GM23338 (cell line): ENCODE data around the gene VWA3B. TPM values are rescaled to one million over a fixed set of nuclear protein-coding genes. Genes with fewer than 3 reads are reported as not detected.

Experiments used
- ATAC-seq: fragments of 200-7000 bp; cut with Tn5 transposase; 3 replicates; pipeline ENCODE4 v1.9.1; 2020
- DNase-seq: peaks from one replicate; pipeline ENCODE4 v3.0.0-alpha.2; 2015; ENCODE audit warnings: low spot score
- H2AFZ ChIP-seq: fragments of 200-600 bp; sonication (generic); 2 replicates; pipeline ENCODE4 v1.8.0; 2016; ENCODE audit warnings: antibody characterized with exemption, mild to moderate bottlenecking, moderate library complexity
- H3F3A ChIP-seq: fragments of 200-600 bp; sonication (generic); replicated peaks from 2 replicates; pipeline ENCODE4 v1.8.0; 2017; ENCODE audit warnings: antibody characterized with exemption, mixed run types, low read depth
- H3K27ac ChIP-seq: fragments of 200-600 bp; sonication (generic); 2 replicates; pipeline ENCODE4 v1.6.1; 2016; ENCODE audit warnings: low read depth
- H3K27me3 ChIP-seq: fragments of 200-600 bp; sonication (generic); 2 replicates; pipeline ENCODE4 v1.8.0; 2016; ENCODE audit warnings: mild to moderate bottlenecking, mixed run types, moderate library complexity; ENCODE audit not compliant: insufficient read depth
- H3K36me3 ChIP-seq: fragments of 200-600 bp; sonication (generic); 2 replicates; pipeline ENCODE4 v1.8.0; 2016; ENCODE audit warnings: mild to moderate bottlenecking; ENCODE audit not compliant: insufficient read depth
- H3K4me1 ChIP-seq: fragments of 200-600 bp; sonication (generic); 2 replicates; pipeline ENCODE4 v1.8.0; 2016; ENCODE audit warnings: mild to moderate bottlenecking, moderate library complexity; ENCODE audit not compliant: insufficient read depth
- H3K4me2 ChIP-seq: fragments of 200-600 bp; sonication (generic); 2 replicates; pipeline ENCODE4 v1.7.1; 2017; ENCODE audit warnings: mixed run types
- H3K4me3 ChIP-seq: fragments of 200-600 bp; sonication (generic); 2 replicates; pipeline ENCODE4 v1.6.1; 2016; ENCODE audit warnings: mixed run types
- H3K79me2 ChIP-seq: fragments of 200-600 bp; sonication (generic); replicated peaks from 2 replicates; pipeline ENCODE4 v1.8.0; 2017; ENCODE audit warnings: mild to moderate bottlenecking; ENCODE audit not compliant: insufficient read depth
- H3K9me2 ChIP-seq: fragments of 200-600 bp; sonication (generic); 2 replicates; pipeline ENCODE4 v1.8.0; 2017; ENCODE audit not compliant: insufficient read depth
- H4K20me1 ChIP-seq: fragments of 200-600 bp; sonication (generic); replicated peaks from 2 replicates; pipeline ENCODE4 v1.8.0; 2017; ENCODE audit warnings: mild to moderate bottlenecking; ENCODE audit not compliant: insufficient read depth
- H3K27ac Mint-ChIP-seq: 2 replicates; pipeline ENCODE4 v1.8.0; 2020; ENCODE audit warnings: inconsistent platforms, mild to moderate bottlenecking, moderate library complexity, mixed read lengths
- H3K27me3 Mint-ChIP-seq: 3 replicates; pipeline ENCODE4 v1.8.0; 2022; ENCODE audit warnings: low read depth, mild to moderate bottlenecking, moderate library complexity, mixed read lengths, inconsistent platforms; ENCODE audit not compliant: insufficient read depth, poor library complexity
- H3K36me3 Mint-ChIP-seq: 3 replicates; pipeline ENCODE4 v1.8.0; 2021; ENCODE audit warnings: low read depth, mild to moderate bottlenecking, inconsistent platforms, moderate library complexity, mixed read lengths
- H3K4me1 Mint-ChIP-seq: 3 replicates; pipeline ENCODE4 v1.8.0; 2020; ENCODE audit warnings: mild to moderate bottlenecking, inconsistent platforms, mixed read lengths
- H3K4me3 Mint-ChIP-seq: 3 replicates; pipeline ENCODE4 v1.8.0; 2021; ENCODE audit warnings: moderate library complexity, mild to moderate bottlenecking, inconsistent platforms, mixed read lengths
- H3K9me3 Mint-ChIP-seq: 3 replicates; pipeline ENCODE4 v1.8.0; 2020; ENCODE audit warnings: moderate library complexity, mild to moderate bottlenecking, inconsistent platforms, mixed read lengths
- CREB1 ChIP-seq: fragments of 250-450 bp; sonication (Bioruptor Pico); IDR thresholded peaks from 2 replicates; pipeline ENCODE4 v1.5.0; 2020; ENCODE audit warnings: low read depth, mild to moderate bottlenecking, moderate library complexity
- EZH2 ChIP-seq: fragments of 200-600 bp; sonication (generic); IDR thresholded peaks from one replicate; pipeline ENCODE4 v1.8.0; 2017; ENCODE audit warnings: antibody characterized with exemption, mild to moderate bottlenecking, low read depth; ENCODE audit not compliant: unreplicated experiment
- EZH2phosphoT487 ChIP-seq: fragments of 200-600 bp; sonication (generic); IDR thresholded peaks from one replicate; pipeline ENCODE4 v1.8.1; 2018; ENCODE audit warnings: antibody characterized with exemption; ENCODE audit not compliant: unreplicated experiment
- JUNB ChIP-seq: IDR thresholded peaks from one replicate; pipeline ENCODE4 v1.6.1; 2016; ENCODE audit warnings: antibody characterized with exemption; ENCODE audit not compliant: unreplicated experiment
- NANOG ChIP-seq: IDR thresholded peaks from 2 replicates; pipeline ENCODE4 v1.6.1; 2016; ENCODE audit warnings: antibody characterized with exemption, borderline replicate concordance
- POLR2AphosphoS5 ChIP-seq: IDR thresholded peaks from 2 replicates; pipeline ENCODE4 v1.6.1; 2016; ENCODE audit warnings: antibody characterized with exemption, low read depth
- STAT1 ChIP-seq: IDR thresholded peaks from one replicate; pipeline ENCODE4 v1.6.1; 2016; ENCODE audit warnings: antibody characterized with exemption; ENCODE audit not compliant: unreplicated experiment
- ZNF114 ChIP-seq: fragments of 250-450 bp; sonication (Bioruptor Pico); IDR thresholded peaks from 2 replicates; pipeline ENCODE4 v1.5.0; 2020; ENCODE audit warnings: mild to moderate bottlenecking, moderate library complexity
- ZNF331 ChIP-seq: fragments of 250-450 bp; sonication (Bioruptor Pico); IDR thresholded peaks from 2 replicates; pipeline ENCODE4 v1.5.0; 2020; ENCODE audit warnings: low read depth, mild to moderate bottlenecking, moderate library complexity
- polyA plus RNA-seq: library from polyadenylated mRNA; unstranded; fragments of >200 nt; fragmentation: Nextera tagmentation; extraction: Ambion mirVana; gene quantifications from 2 replicates; pipeline ENCODE4 v1.2.1, GENCODE V29; 2016
- total RNA-seq: library from RNA; depleted of rRNA; stranded (reverse); fragments of >200 nt; shearing (Covaris generic); gene quantifications from 2 replicates; pipeline ENCODE4 v1.2.3, GENCODE V29; 2014
- TF ChIP-seq, protein P1 (sequence below): IDR thresholded peaks from one replicate; pipeline ENCODE4 v1.6.1; 2018; ENCODE audit warnings: antibody characterized with exemption; ENCODE audit not compliant: unreplicated experiment
- TF ChIP-seq, protein P2 (sequence below), 2 experiments: fragments of 200-600 bp in 1 of 2; sonication (generic) in 1 of 2; conservative IDR thresholded peaks; 2 replicates each; pipeline versions ENCODE4 v1.5.1 to v1.6.1; 2016 to 2017; ENCODE audit warnings: antibody characterized with exemption in 2 of 2, low read depth in 2 of 2, mild to moderate bottlenecking in 2 of 2, moderate library complexity in 1 of 2
- TF ChIP-seq, protein P3 (sequence below): fragments of 250-450 bp; sonication (Bioruptor Pico); IDR thresholded peaks from 2 replicates; pipeline ENCODE4 v1.5.0; 2020; ENCODE audit warnings: mild to moderate bottlenecking, moderate library complexity
- TF ChIP-seq, protein P4 (sequence below): IDR thresholded peaks from 2 replicates; pipeline ENCODE4 v1.6.1; 2016; ENCODE audit warnings: antibody characterized with exemption

VWA3B gene
- total and polyA plus RNA-seq, 2 experiments from 2014 or later: not detected

DNA sequence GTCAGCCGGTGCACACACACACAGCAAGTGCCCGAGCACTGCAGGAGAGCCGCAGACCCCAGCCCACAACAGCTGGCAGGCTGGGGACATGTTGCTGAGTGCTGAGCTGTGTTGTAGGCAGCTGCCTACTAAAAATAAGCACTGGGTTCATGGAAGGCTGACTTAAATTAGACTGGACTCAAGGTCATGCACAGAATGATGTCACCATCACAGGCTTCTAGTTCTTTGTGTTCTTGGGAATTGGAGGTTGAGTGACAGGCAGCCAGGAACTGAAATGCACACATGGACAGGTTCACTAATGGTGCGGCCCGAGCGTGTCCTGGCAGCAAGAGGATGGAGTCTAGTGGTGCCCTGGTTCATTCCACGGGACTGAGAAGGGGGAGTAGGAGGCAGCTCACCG, 71.3 kb downstream of the VWA3B start:
- no peak for ATAC-seq
- H3K4me1 Mint-ChIP-seq: peaks cover 8% of the 10 kb centered on the region
- H3K9me3 Mint-ChIP-seq: no peaks in the 10 kb centered on the region
- H3K36me3 ChIP-seq: no peaks in the 10 kb centered on the region
- no peak overlapping the region for H3K4me3 ChIP-seq
- no peaks in the 10 kb centered on the region for H3K9me2 ChIP-seq
- no peak for DNase-seq
- H3F3A ChIP-seq: no peaks in the 10 kb centered on the region
- H3K4me1 ChIP-seq: no peaks in the 10 kb centered on the region; the same call in 1 of the 2 replicates
- H2AFZ ChIP-seq: no peak overlapping the region
- no peak overlapping the region for H3K4me2 ChIP-seq
- no peak overlapping the region for H3K27ac Mint-ChIP-seq
- peaks cover 4% of the 10 kb centered on the region for H3K27me3 Mint-ChIP-seq
- no peaks in the 10 kb centered on the region for H3K27me3 ChIP-seq
- no peaks in the 10 kb centered on the region for H3K79me2 ChIP-seq
- TF ChIP-seq, protein P1, sequence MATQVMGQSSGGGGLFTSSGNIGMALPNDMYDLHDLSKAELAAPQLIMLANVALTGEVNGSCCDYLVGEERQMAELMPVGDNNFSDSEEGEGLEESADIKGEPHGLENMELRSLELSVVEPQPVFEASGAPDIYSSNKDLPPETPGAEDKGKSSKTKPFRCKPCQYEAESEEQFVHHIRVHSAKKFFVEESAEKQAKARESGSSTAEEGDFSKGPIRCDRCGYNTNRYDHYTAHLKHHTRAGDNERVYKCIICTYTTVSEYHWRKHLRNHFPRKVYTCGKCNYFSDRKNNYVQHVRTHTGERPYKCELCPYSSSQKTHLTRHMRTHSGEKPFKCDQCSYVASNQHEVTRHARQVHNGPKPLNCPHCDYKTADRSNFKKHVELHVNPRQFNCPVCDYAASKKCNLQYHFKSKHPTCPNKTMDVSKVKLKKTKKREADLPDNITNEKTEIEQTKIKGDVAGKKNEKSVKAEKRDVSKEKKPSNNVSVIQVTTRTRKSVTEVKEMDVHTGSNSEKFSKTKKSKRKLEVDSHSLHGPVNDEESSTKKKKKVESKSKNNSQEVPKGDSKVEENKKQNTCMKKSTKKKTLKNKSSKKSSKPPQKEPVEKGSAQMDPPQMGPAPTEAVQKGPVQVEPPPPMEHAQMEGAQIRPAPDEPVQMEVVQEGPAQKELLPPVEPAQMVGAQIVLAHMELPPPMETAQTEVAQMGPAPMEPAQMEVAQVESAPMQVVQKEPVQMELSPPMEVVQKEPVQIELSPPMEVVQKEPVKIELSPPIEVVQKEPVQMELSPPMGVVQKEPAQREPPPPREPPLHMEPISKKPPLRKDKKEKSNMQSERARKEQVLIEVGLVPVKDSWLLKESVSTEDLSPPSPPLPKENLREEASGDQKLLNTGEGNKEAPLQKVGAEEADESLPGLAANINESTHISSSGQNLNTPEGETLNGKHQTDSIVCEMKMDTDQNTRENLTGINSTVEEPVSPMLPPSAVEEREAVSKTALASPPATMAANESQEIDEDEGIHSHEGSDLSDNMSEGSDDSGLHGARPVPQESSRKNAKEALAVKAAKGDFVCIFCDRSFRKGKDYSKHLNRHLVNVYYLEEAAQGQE: no peak
- TF ChIP-seq POLR2AphosphoS5: no peak
- no peak for TF ChIP-seq CREB1 (CRISPR knock-in tag)
- TF ChIP-seq, protein P2, sequence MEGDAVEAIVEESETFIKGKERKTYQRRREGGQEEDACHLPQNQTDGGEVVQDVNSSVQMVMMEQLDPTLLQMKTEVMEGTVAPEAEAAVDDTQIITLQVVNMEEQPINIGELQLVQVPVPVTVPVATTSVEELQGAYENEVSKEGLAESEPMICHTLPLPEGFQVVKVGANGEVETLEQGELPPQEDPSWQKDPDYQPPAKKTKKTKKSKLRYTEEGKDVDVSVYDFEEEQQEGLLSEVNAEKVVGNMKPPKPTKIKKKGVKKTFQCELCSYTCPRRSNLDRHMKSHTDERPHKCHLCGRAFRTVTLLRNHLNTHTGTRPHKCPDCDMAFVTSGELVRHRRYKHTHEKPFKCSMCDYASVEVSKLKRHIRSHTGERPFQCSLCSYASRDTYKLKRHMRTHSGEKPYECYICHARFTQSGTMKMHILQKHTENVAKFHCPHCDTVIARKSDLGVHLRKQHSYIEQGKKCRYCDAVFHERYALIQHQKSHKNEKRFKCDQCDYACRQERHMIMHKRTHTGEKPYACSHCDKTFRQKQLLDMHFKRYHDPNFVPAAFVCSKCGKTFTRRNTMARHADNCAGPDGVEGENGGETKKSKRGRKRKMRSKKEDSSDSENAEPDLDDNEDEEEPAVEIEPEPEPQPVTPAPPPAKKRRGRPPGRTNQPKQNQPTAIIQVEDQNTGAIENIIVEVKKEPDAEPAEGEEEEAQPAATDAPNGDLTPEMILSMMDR (conservative IDR thresholded peaks at IDR 0.05; ENCODE audit: low read depth in 2 of 2): no peak
- no peak for TF ChIP-seq ZNF331 (CRISPR knock-in tag)
- no peak for TF ChIP-seq STAT1
- TF ChIP-seq EZH2phosphoT487: no peak
- no peak for TF ChIP-seq JUNB
- TF ChIP-seq, protein P3, sequence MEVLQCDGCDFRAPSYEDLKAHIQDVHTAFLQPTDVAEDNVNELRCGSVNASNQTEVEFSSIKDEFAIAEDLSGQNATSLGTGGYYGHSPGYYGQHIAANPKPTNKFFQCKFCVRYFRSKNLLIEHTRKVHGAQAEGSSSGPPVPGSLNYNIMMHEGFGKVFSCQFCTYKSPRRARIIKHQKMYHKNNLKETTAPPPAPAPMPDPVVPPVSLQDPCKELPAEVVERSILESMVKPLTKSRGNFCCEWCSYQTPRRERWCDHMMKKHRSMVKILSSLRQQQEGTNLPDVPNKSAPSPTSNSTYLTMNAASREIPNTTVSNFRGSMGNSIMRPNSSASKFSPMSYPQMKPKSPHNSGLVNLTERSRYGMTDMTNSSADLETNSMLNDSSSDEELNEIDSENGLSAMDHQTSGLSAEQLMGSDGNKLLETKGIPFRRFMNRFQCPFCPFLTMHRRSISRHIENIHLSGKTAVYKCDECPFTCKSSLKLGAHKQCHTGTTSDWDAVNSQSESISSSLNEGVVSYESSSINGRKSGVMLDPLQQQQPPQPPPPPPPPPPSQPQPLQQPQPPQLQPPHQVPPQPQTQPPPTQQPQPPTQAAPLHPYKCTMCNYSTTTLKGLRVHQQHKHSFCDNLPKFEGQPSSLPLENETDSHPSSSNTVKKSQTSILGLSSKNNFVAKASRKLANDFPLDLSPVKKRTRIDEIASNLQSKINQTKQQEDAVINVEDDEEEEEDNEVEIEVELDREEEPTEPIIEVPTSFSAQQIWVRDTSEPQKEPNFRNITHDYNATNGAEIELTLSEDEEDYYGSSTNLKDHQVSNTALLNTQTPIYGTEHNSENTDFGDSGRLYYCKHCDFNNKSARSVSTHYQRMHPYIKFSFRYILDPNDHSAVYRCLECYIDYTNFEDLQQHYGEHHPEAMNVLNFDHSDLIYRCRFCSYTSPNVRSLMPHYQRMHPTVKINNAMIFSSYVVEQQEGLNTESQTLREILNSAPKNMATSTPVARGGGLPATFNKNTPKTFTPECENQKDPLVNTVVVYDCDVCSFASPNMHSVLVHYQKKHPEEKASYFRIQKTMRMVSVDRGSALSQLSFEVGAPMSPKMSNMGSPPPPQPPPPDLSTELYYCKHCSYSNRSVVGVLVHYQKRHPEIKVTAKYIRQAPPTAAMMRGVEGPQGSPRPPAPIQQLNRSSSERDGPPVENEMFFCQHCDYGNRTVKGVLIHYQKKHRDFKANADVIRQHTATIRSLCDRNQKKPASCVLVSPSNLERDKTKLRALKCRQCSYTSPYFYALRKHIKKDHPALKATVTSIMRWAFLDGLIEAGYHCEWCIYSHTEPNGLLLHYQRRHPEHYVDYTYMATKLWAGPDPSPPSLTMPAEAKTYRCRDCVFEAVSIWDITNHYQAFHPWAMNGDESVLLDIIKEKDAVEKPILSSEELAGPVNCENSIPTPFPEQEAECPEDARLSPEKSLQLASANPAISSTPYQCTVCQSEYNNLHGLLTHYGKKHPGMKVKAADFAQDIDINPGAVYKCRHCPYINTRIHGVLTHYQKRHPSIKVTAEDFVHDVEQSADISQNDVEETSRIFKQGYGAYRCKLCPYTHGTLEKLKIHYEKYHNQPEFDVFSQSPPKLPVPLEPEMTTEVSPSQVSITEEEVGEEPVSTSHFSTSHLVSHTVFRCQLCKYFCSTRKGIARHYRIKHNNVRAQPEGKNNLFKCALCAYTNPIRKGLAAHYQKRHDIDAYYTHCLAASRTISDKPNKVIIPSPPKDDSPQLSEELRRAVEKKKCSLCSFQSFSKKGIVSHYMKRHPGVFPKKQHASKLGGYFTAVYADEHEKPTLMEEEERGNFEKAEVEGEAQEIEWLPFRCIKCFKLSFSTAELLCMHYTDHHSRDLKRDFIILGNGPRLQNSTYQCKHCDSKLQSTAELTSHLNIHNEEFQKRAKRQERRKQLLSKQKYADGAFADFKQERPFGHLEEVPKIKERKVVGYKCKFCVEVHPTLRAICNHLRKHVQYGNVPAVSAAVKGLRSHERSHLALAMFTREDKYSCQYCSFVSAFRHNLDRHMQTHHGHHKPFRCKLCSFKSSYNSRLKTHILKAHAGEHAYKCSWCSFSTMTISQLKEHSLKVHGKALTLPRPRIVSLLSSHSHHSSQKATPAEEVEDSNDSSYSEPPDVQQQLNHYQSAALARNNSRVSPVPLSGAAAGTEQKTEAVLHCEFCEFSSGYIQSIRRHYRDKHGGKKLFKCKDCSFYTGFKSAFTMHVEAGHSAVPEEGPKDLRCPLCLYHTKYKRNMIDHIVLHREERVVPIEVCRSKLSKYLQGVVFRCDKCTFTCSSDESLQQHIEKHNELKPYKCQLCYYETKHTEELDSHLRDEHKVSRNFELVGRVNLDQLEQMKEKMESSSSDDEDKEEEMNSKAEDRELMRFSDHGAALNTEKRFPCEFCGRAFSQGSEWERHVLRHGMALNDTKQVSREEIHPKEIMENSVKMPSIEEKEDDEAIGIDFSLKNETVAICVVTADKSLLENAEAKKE (CRISPR knock-in tag): no peak
- no peak for TF ChIP-seq NANOG
- TF ChIP-seq, protein P4, sequence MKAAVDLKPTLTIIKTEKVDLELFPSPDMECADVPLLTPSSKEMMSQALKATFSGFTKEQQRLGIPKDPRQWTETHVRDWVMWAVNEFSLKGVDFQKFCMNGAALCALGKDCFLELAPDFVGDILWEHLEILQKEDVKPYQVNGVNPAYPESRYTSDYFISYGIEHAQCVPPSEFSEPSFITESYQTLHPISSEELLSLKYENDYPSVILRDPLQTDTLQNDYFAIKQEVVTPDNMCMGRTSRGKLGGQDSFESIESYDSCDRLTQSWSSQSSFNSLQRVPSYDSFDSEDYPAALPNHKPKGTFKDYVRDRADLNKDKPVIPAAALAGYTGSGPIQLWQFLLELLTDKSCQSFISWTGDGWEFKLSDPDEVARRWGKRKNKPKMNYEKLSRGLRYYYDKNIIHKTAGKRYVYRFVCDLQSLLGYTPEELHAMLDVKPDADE: no peak
- no peak for TF ChIP-seq ZNF114
- TF ChIP-seq EZH2: no peak
- no peaks in the 10 kb centered on the region for H3K36me3 Mint-ChIP-seq
- H3K27ac ChIP-seq: no peak overlapping the region
- no peak overlapping the region for H3K4me3 Mint-ChIP-seq
- H4K20me1 ChIP-seq: no peaks in the 10 kb centered on the region
